Activated CD4-positive, alpha-beta T cell treated with anti-CD3 and anti-CD28 coated beads, Interleukin-10, Interleukin-2, amounts not matched to agents 100 ng/mL and 50 ng/mL, durations not matched to agents 16 hours and 8 hours (primary cell): ENCODE measurements around the gene NR1I3.

Source experiments
- DNase-seq: peaks from one replicate; pipeline ENCODE4 v3.0.0-alpha.2; 2020

Gene NR1I3

GRCh38 chr1:161216945-161217712 lies 20.9 kb downstream of the NR1I3 start:
- peak; percentile 39 for DNase-seq

GRCh38 chr1:161215076-161215475 lies 22.9 kb downstream of the NR1I3 start, which contains the start of gene FCER1G:
Gene FCER1G (plus strand): TSS chr1:161215295. CDS start chr1:161215322, 27 bp downstream.
- no peak for DNase-seq

GRCh38 chr1:161214369-161214768 lies 23.6 kb downstream of the NR1I3 start:
- no peak for DNase-seq

- DNase-seq: peak; percentile 79
These were observed 28.1 kb downstream of the NR1I3 start for GRCh38 chr1:161209790-161210409.

GRCh38 chr1:161207173-161207572 lies 30.8 kb downstream of the NR1I3 start:
- no peak for DNase-seq

GRCh38 chr1:161206411-161207140 lies 31.4 kb downstream of the NR1I3 start:
- DNase-seq: no peak

GRCh38 chr1:161201836-161202712 lies 35.9 kb downstream of the NR1I3 start, which contains the start of gene NDUFS2:
Gene NDUFS2 (plus strand): TSS chr1:161202367. CDS start chr1:161202386, 19 bp downstream.
- peak; percentile 98 for DNase-seq

GRCh38 chr1:161200992-161201835 lies 36.8 kb downstream of the NR1I3 start:
- no peak for DNase-seq

GRCh38 chr1:161200421-161200991 lies 37.5 kb downstream of the NR1I3 start:
- no peak for DNase-seq

GRCh38 chr1:161199506-161200139 lies 38.4 kb downstream of the NR1I3 start:
- DNase-seq: no peak

GRCh38 chr1:161198897-161199431 lies 39.0 kb downstream of the NR1I3 start, which contains the start of gene ADAMTS4:
Gene ADAMTS4 (minus strand): TSS chr1:161199054. CDS start chr1:161198627, 427 bp downstream.
- no peak for DNase-seq

GRCh38 chr1:161198194-161198896 lies 39.7 kb downstream of the NR1I3 start:
- DNase-seq: no peak

- DNase-seq: no peak
These were observed 40.3 kb downstream of the NR1I3 start for GRCh38 chr1:161197560-161198193.

- no peak for DNase-seq
These were observed 41.2 kb downstream of the NR1I3 start for GRCh38 chr1:161196521-161197451.

- DNase-seq: no peak
These were observed 41.9 kb downstream of the NR1I3 start for GRCh38 chr1:161196111-161196510.

- DNase-seq: no peak
These were observed 42.8 kb downstream of the NR1I3 start for GRCh38 chr1:161195171-161195570.

GRCh38 chr1:161193561-161194235 lies 44.3 kb downstream of the NR1I3 start:
- DNase-seq: no peak
